HG02571 (cell line): Measurements from ENCODE around the gene LARP1.
"Not testable (repeated sequence)": the region's sequence is repeated elsewhere in the genome, so short reads cannot be mapped to it uniquely, and the experiment has no call there.

ENCODE experiments used
- ATAC-seq: cut with Tn5 transposase; IDR thresholded peaks from one replicate; pipeline ENCODE4 v1.9.1; 2021; ENCODE audit warnings: mild to moderate bottlenecking, moderate library complexity; ENCODE audit not compliant: unreplicated experiment

Gene LARP1

GRCh38 chr5:154820383-154820782 lies 65.2 kb downstream of the LARP1 start:
- ATAC-seq: no peak

GRCh38 chr5:154822896-154823295 lies 67.7 kb downstream of the LARP1 start:
- not testable (repeated sequence) for ATAC-seq

- no peak for ATAC-seq
These were observed 68.4 kb downstream of the LARP1 start for GRCh38 chr5:154823605-154824004.

GRCh38 chr5:154824070-154824469 lies 68.9 kb downstream of the LARP1 start:
- no peak for ATAC-seq

GRCh38 chr5:154829181-154829588 lies 74.0 kb downstream of the LARP1 start:
- no peak for ATAC-seq

- no peak for ATAC-seq
These were observed 74.5 kb downstream of the LARP1 start for GRCh38 chr5:154829589-154830218.

GRCh38 chr5:154830219-154830595 lies 75.0 kb downstream of the LARP1 start:
- ATAC-seq: no peak

GRCh38 chr5:154830596-154830995 lies 75.4 kb downstream of the LARP1 start:
- ATAC-seq: no peak

GRCh38 chr5:154831451-154831850 lies 76.3 kb downstream of the LARP1 start:
- no peak for ATAC-seq

GRCh38 chr5:154832804-154833203 lies 77.6 kb downstream of the LARP1 start:
- not testable (repeated sequence) for ATAC-seq

GRCh38 chr5:154834053-154834452 lies 78.9 kb downstream of the LARP1 start:
- no peak for ATAC-seq

GRCh38 chr5:154835701-154836052 lies 80.5 kb downstream of the LARP1 start:
- not testable (repeated sequence) for ATAC-seq

GRCh38 chr5:154836225-154836624 lies 81.0 kb downstream of the LARP1 start:
- no peak for ATAC-seq

GRCh38 chr5:154837009-154837901 lies 82.1 kb downstream of the LARP1 start:
- no peak for ATAC-seq

- no peak for ATAC-seq
These were observed 85.5 kb downstream of the LARP1 start for GRCh38 chr5:154840435-154841272.

- ATAC-seq: no peak
These were observed 86.1 kb downstream of the LARP1 start for GRCh38 chr5:154841273-154841661.

- no peak for ATAC-seq
These were observed 87.7 kb downstream of the LARP1 start for GRCh38 chr5:154842689-154843530.

GRCh38 chr5:154844809-154845208 lies 89.6 kb downstream of the LARP1 start:
- ATAC-seq: no peak

- no peak for ATAC-seq
These were observed 94.1 kb downstream of the LARP1 start for GRCh38 chr5:154849264-154849785.

GRCh38 chr5:154849791-154850201 lies 94.6 kb downstream of the LARP1 start:
- no peak for ATAC-seq
